ENCODE measurements around the gene GMDS.
A peak's percentile ranks its signal among the peaks of the same experiment; 100 is the strongest.

Gene GMDS

DNA sequence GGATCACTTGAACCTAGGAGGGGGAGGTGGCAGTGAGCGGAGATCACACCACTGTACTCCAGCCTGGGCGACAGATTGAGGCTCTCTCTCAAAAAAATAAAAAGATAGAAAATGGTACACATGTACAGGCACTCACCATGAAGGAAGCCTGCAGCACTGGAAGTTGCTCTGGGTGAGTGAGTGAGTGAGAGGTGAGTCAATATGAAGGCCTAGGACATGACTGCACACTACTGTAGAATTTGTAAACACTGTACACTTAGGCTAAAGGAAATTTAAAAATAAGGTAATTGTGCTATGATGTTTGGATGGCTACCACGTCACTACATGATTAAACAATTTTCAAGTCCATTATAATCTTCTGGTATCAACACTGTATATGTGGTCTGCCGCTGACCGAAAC is 419.5 kb downstream of the GMDS start:
- TF ChIP-seq, protein P1, sequence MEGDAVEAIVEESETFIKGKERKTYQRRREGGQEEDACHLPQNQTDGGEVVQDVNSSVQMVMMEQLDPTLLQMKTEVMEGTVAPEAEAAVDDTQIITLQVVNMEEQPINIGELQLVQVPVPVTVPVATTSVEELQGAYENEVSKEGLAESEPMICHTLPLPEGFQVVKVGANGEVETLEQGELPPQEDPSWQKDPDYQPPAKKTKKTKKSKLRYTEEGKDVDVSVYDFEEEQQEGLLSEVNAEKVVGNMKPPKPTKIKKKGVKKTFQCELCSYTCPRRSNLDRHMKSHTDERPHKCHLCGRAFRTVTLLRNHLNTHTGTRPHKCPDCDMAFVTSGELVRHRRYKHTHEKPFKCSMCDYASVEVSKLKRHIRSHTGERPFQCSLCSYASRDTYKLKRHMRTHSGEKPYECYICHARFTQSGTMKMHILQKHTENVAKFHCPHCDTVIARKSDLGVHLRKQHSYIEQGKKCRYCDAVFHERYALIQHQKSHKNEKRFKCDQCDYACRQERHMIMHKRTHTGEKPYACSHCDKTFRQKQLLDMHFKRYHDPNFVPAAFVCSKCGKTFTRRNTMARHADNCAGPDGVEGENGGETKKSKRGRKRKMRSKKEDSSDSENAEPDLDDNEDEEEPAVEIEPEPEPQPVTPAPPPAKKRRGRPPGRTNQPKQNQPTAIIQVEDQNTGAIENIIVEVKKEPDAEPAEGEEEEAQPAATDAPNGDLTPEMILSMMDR (IDR thresholded peaks at IDR 0.05; ENCODE audit: low read depth, low read length), result no peak
- no peak for DNase-seq (ENCODE audit: extremely low read depth, low read depth)

DNA sequence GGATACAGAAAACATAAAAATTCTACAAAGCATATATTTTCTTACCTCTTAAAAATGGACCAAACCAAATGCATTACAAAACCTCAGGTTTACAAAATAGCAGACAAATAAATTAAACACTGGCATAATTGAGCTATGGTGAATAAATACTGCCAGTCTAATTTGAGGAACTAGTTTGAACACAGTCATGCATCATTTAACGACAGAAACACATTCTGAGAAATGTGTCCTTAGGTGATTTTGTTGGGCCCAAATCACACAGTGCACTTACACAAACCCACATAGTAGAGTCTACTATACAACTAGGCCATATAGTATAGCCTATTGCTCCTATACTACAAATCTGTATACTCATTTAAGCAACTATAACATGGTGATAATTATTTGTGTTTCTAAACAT is 420.1 kb downstream of the GMDS start:
- TF ChIP-seq, protein P1 (IDR thresholded peaks at IDR 0.05; ENCODE audit: low read depth, low read length), result no peak
- DNase-seq (ENCODE audit: extremely low read depth, low read depth), result no peak

DNA sequence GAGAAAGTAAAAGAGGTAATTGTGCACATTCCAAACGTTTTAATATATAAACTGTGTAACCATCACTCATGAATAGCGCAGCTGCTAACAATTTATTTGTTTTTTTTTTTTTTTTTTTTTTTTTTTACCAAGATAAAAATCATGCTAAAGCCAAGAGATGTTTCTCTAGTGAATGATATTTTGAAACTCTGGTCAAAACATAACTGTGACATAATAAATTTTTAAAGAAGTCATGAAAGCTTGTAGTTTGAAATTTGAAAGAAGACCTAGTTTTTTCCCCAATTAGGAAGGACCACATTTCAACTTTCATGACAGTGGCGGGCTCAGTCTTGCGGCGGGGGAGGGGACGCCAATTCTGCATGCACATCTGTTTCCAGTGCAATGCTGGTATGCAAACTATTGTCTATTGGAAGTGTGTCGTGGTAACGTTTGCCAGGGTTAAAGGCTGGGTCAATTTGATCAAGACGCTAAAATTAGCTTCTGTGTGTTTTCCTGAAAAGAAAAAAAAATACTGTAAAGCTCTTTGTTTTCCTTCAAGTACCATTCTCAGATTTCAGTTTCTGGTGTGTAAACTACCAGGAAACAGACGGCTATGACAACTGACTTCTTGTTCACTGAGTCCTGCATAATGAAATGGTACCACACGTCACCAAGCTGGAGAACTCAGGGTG is 423.8 kb downstream of the GMDS start:
- DNase-seq (ENCODE audit: extremely low read depth, low read depth), result peak; percentile 70
- TF ChIP-seq, protein P1 (IDR thresholded peaks at IDR 0.05; ENCODE audit: low read depth, low read length), result no peak

DNA sequence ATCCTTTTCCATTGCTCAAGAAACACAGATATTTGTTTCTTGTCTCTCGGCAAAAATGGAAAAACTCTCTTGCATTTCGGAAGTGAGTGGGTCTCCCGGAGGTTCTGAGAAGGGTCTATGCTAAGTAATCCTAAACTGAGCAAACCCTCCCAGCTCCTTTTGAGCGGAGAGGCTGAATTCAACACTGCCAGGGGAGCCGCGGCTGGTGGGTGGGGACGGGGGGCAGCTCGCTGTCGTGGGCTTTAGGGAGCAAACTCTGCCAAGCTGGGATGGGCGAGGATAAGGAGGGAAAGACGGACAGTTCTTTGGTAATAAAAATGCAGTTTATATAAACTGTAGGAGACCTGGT is 424.3 kb downstream of the GMDS start:
- no peak for DNase-seq (ENCODE audit: extremely low read depth, low read depth)
- TF ChIP-seq, protein P1 (IDR thresholded peaks at IDR 0.05; ENCODE audit: low read depth, low read length), result no peak

DNA sequence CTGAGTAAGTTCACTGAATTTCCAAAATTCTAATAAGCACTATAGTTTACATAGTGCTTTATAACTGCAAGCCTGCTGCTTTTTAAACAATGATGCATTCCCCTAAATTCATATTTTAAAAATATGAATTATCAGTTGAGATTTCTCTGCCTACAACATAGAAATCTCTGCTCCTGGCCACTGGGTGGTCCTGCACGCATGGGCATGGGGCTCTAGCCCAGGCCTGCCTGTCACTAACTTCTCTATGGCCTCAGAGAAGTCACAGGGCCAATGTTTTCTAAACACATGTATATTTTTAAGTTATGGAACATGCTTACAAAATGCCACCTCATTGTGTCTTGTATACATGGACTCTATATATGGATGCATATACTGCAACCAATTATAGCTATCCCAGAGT is 424.7 kb downstream of the GMDS start:
- TF ChIP-seq, protein P1 (IDR thresholded peaks at IDR 0.05; ENCODE audit: low read depth, low read length), result no peak
- no peak for DNase-seq (ENCODE audit: extremely low read depth, low read depth)

DNA sequence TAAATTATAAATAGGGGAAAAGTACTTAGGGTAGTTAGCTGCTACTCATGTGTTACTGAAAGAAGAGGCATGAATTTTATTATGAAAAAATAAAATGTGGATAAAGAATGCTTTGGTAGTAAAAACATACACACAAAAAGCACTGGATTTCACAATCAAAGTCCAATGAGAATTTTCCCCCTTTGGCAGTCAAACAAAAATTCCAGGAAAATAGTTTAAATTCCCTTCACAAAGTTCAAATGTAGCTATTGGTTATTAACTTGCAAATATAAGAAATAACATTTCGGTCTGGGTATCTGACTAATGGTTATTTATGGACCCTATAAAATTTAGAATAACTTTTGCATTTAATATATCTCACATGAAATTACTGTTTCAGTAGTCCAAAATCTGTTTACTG is 425.2 kb downstream of the GMDS start:
- TF ChIP-seq, protein P1 (IDR thresholded peaks at IDR 0.05; ENCODE audit: low read depth, low read length), result no peak
- no peak for DNase-seq (ENCODE audit: extremely low read depth, low read depth)

DNA sequence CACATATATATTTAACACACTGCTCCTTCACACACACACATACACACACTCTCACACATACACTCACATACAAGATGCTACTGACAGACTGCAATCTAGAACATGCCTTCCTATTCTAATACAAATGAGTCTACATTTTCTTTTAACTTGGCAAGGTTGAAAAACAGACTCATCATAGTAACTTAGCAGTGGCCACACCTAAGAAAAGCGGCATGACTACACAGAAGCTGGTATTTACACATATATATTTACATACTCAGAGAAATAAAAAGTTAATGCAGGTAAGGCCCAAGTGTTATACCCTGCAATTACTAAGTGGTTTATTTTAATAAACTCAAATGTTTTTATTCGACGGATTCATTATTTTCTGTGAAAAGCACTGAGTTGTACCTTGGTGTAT is 426.4 kb downstream of the GMDS start:
- TF ChIP-seq, protein P1 (IDR thresholded peaks at IDR 0.05; ENCODE audit: low read depth, low read length), result no peak
- no peak for DNase-seq (ENCODE audit: extremely low read depth, low read depth)

Measured in AG09319 (cell line).